CD4-positive, alpha-beta T cell (primary cell): ENCODE data around the gene LPCAT4. TPM values are rescaled to one million over a fixed set of nuclear protein-coding genes. Genes with fewer than 3 reads are reported as not detected.
"Not testable (repeated sequence)": the region's sequence is repeated elsewhere in the genome, so short reads cannot be mapped to it uniquely, and the experiment has no call there.

ENCODE experiments used
- ATAC-seq: fragments of 200-7000 bp; cut with Tn5 transposase; one replicate; pipeline ENCODE4 v1.10.0; 2022; ENCODE audit warnings: mild to moderate bottlenecking; ENCODE audit not compliant: poor library complexity
- CTCF ChIA-PET: fragments of 350-600 bp; sonication (Branson Sonifier 250); formaldehyde crosslinking; loops from one replicate; lab custom pipeline; 2021; ENCODE audit warnings: antibody characterized with exemption, inconsistent platforms; lab: Charles Lee
- POLR2A ChIA-PET: fragments of 350-600 bp; sonication (Branson Sonifier 250); formaldehyde crosslinking; loops from one replicate; lab custom pipeline; 2021; ENCODE audit warnings: antibody characterized with exemption, inconsistent platforms; lab: Charles Lee
- DNase-seq, 14 experiments: peaks; one replicate each; pipeline ENCODE4 v3.0.0-alpha.2; 2013 to 2020; ENCODE audit warnings: mixed read lengths in 2 of 14
- H3K27ac ChIP-seq, 2 donors: one replicate each; pipeline versions ENCODE4 v1.5.1 to v1.7.0; 2013; ENCODE audit warnings: low read length in 2 of 2, low read depth in 1 of 2, mild to moderate bottlenecking in 1 of 2
- H3K27me3 ChIP-seq, 2 experiments: 1 replicate in 1 of 2; 2 replicates in 1 of 2; pipeline versions ENCODE4 v1.6.1 to v1.7.0; 2013; ENCODE audit warnings: low read length in 2 of 2, control low read depth in 1 of 2, mild to moderate bottlenecking in 1 of 2, moderate library complexity in 1 of 2; ENCODE audit not compliant: insufficient read depth in 2 of 2, control insufficient read depth in 1 of 2
- H3K36me3 ChIP-seq: one replicate; pipeline ENCODE4 v1.6.1; 2013; ENCODE audit warnings: low read length, control low read depth; ENCODE audit not compliant: insufficient read depth
- H3K4me1 ChIP-seq: one replicate; pipeline ENCODE4 v1.6.1; 2013; ENCODE audit warnings: low read length, control low read depth; ENCODE audit not compliant: insufficient read depth
- H3K4me3 ChIP-seq: one replicate; pipeline ENCODE4 v1.5.1; 2013; ENCODE audit warnings: mild to moderate bottlenecking, low read length, moderate library complexity
- H3K9me3 ChIP-seq, 2 experiments: 1 replicate in 1 of 2; 2 replicates in 1 of 2; pipeline versions ENCODE4 v1.6.1 to v1.7.0; 2013; ENCODE audit warnings: low read length in 2 of 2, mild to moderate bottlenecking in 2 of 2, control low read depth in 1 of 2, moderate library complexity in 1 of 2; ENCODE audit not compliant: control insufficient read depth in 1 of 2, insufficient read depth in 1 of 2
- H3K27ac Mint-ChIP-seq: one replicate; pipeline ENCODE4 v1.8.0; 2020; ENCODE audit warnings: mixed read lengths
- H3K27me3 Mint-ChIP-seq: one replicate; pipeline ENCODE4 v1.8.0; 2021; ENCODE audit warnings: mixed read lengths
- H3K36me3 Mint-ChIP-seq: one replicate; pipeline ENCODE4 v1.8.0; 2021; ENCODE audit warnings: low read depth, mixed read lengths
- H3K4me1 Mint-ChIP-seq: one replicate; pipeline ENCODE4 v1.8.0; 2021; ENCODE audit warnings: low read depth, mixed read lengths
- H3K4me3 Mint-ChIP-seq: one replicate; pipeline ENCODE4 v1.8.0; 2020; ENCODE audit warnings: mild to moderate bottlenecking, mixed read lengths
- H3K9me3 Mint-ChIP-seq: one replicate; pipeline ENCODE4 v1.8.0; 2020; ENCODE audit warnings: mixed read lengths
- intact Hi-C, 2 experiments: fragments of 100-400 bp; cut with DNase I in 1 of 2; cut with micrococcal nuclease in 1 of 2; formaldehyde crosslinking; loops; one replicate each; pipeline versions ENCODE4 v1.15.1 to v1.9.0; 2023 to 2025; cut with DNase I, micrococcal nuclease
- total RNA-seq, 174 experiments: library from RNA in 2 of 174; stranded (reverse) in 2 of 174; gene quantifications; one replicate each; pipeline ENCODE4 v1.2.3 and lab custom pipeline; 2021 to 2026

LPCAT4 gene
- total RNA-seq, 2 experiments from 2014 or later: 41.0 to 45.2 TPM

DNA sequence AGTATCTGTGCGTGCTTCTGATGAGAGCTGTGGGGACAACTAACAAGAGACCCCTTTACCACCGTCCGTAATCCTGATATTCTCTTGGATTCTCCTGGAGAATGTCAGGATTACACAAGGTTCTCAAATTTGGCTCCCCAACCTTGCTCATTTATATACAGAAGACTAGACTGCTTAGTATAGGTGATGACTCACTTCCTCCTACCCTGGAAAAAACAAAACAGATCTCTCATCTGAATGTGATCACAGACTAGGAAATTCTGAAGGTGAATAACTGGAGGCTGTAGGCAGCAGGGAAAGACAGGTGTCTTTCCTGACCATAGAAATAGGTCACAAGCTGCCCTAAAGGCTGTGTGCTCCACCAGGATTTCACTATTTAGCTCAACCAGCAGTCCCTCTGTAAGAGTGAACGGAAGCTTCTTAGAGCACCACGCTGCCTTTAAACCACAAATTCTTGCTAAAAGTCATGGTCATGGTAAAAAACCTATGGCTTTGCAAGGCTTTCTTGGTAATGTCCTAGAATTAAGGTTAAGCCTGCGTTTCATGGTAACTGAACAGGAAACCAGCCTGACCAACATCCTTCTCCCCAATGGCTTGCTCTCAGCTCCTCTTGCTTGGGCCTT lies 30.8 kb upstream of the LPCAT4 start:
- H3K36me3 Mint-ChIP-seq, H3K27ac Mint-ChIP-seq, H3K4me1 Mint-ChIP-seq, CTCF ChIA-PET, H3K4me1 ChIP-seq, POLR2A ChIA-PET, H3K36me3 ChIP-seq, H3K27me3 Mint-ChIP-seq, H3K4me3 Mint-ChIP-seq, H3K27me3 ChIP-seq, H3K9me3 ChIP-seq, H3K4me3 ChIP-seq, intact Hi-C loops, H3K27ac ChIP-seq, H3K9me3 Mint-ChIP-seq: not testable (repeated sequence)
- peak in 1 of 14 experiments; percentile 24 for DNase-seq
- ATAC-seq: peak; percentile 32

- H3K4me3 ChIP-seq: not testable (repeated sequence)
These were observed 26.0 kb upstream of the LPCAT4 start for GRCh38 chr15:34392981-34393380.

GRCh38 chr15:34389594-34390086 lies 22.6 kb upstream of the LPCAT4 start:
- ATAC-seq, H3K4me1 Mint-ChIP-seq, H3K9me3 ChIP-seq, CTCF ChIA-PET, H3K9me3 Mint-ChIP-seq, intact Hi-C loops, H3K27me3 ChIP-seq, POLR2A ChIA-PET, H3K4me1 ChIP-seq, H3K36me3 ChIP-seq, DNase-seq, H3K27me3 Mint-ChIP-seq, H3K4me3 ChIP-seq, H3K27ac Mint-ChIP-seq, H3K36me3 Mint-ChIP-seq, H3K27ac ChIP-seq, H3K4me3 Mint-ChIP-seq: not testable (repeated sequence)

More at GRCh38 chr15:34392981-34393380, 26.0 kb upstream of the LPCAT4 start:
- intact Hi-C loops, H3K27me3 ChIP-seq, H3K27me3 Mint-ChIP-seq, H3K36me3 Mint-ChIP-seq, H3K36me3 ChIP-seq, DNase-seq, ATAC-seq, H3K4me1 Mint-ChIP-seq, H3K4me3 Mint-ChIP-seq, H3K9me3 Mint-ChIP-seq, H3K27ac ChIP-seq, H3K27ac Mint-ChIP-seq, POLR2A ChIA-PET, CTCF ChIA-PET, H3K4me1 ChIP-seq, H3K9me3 ChIP-seq: not testable (repeated sequence)

- H3K4me1 ChIP-seq, H3K4me3 Mint-ChIP-seq, H3K27ac Mint-ChIP-seq, H3K27me3 Mint-ChIP-seq, CTCF ChIA-PET, H3K9me3 Mint-ChIP-seq, POLR2A ChIA-PET, H3K4me3 ChIP-seq, ATAC-seq, intact Hi-C loops, H3K36me3 Mint-ChIP-seq, H3K36me3 ChIP-seq, DNase-seq, H3K9me3 ChIP-seq, H3K27me3 ChIP-seq, H3K27ac ChIP-seq, H3K4me1 Mint-ChIP-seq: not testable (repeated sequence)
These were observed 15.0 kb upstream of the LPCAT4 start for GRCh38 chr15:34381829-34382521.

- H3K4me1 Mint-ChIP-seq, H3K27ac ChIP-seq, H3K4me1 ChIP-seq, H3K9me3 ChIP-seq, H3K4me3 ChIP-seq, H3K36me3 Mint-ChIP-seq, H3K27me3 ChIP-seq, H3K36me3 ChIP-seq, H3K9me3 Mint-ChIP-seq, CTCF ChIA-PET, H3K27ac Mint-ChIP-seq, DNase-seq, intact Hi-C loops, POLR2A ChIA-PET, H3K4me3 Mint-ChIP-seq, ATAC-seq, H3K27me3 Mint-ChIP-seq: not testable (repeated sequence)
These were observed 13.5 kb upstream of the LPCAT4 start for GRCh38 chr15:34380491-34380890.
